DND-41 (cell line): ENCODE results near the gene IP6K3.

ENCODE experiments used
- EZH2 ChIP-seq: IDR thresholded peaks from 3 replicates; pipeline ENCODE4 v1.6.1; 2012; ENCODE audit warnings: borderline replicate concordance, low read depth, mild to moderate bottlenecking, moderate library complexity, low read length, inconsistent platforms; ENCODE audit not compliant: severe bottlenecking
- TF ChIP-seq, protein P1 (sequence below): IDR thresholded peaks from 2 replicates; pipeline ENCODE4 v1.5.1; 2012; ENCODE audit warnings: borderline replicate concordance, low read length, moderate library complexity, mild to moderate bottlenecking; ENCODE audit not compliant: poor library complexity, severe bottlenecking; ENCODE audit errors: extremely low read depth

DNA sequence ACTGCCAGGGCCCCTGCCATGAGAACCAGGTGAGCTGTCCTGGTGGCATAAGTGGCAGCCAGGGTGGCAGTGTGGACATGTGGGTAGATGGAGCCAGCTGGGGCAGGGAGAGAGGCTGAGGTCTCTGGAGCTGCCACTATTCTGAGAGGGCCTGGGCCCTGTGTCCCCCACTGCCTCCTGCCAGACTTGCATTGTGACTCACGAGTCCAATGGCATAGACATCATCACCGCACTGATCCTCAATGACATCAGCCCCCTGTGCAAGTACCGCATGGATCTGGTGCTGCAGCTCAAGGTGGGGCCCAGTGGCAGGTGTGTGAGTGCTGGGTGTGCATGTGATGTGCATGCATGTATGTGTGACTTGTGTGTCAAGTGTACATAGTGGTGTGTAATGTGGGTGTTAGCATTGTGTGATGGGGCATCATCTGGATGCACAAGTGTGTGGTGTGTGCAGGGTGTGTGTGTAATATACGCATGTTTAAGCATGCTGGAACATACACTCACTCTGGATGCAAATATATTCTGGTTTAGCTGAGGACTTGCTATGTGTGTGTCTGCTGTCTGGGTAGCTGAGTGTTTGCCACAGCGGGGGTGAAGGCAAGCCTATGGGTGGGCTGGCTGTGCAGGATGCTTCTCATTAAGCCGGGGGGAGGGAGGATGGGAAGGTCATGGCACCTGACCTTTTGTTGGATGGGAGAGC lies 60.3 kb downstream of the IP6K3 start:
- TF ChIP-seq, protein P1, sequence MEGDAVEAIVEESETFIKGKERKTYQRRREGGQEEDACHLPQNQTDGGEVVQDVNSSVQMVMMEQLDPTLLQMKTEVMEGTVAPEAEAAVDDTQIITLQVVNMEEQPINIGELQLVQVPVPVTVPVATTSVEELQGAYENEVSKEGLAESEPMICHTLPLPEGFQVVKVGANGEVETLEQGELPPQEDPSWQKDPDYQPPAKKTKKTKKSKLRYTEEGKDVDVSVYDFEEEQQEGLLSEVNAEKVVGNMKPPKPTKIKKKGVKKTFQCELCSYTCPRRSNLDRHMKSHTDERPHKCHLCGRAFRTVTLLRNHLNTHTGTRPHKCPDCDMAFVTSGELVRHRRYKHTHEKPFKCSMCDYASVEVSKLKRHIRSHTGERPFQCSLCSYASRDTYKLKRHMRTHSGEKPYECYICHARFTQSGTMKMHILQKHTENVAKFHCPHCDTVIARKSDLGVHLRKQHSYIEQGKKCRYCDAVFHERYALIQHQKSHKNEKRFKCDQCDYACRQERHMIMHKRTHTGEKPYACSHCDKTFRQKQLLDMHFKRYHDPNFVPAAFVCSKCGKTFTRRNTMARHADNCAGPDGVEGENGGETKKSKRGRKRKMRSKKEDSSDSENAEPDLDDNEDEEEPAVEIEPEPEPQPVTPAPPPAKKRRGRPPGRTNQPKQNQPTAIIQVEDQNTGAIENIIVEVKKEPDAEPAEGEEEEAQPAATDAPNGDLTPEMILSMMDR, result no peak
- no peak for TF ChIP-seq EZH2
